SU-DHL-6 (cell line): ENCODE results near the gene TMC4.

Source experiments
- H2AFZ ChIP-seq: fragments of 200-600 bp; sonication (generic); 2 replicates; pipeline ENCODE4 v1.6.1; 2014; ENCODE audit warnings: low read depth, mild to moderate bottlenecking, moderate library complexity, mixed read lengths, antibody characterized with exemption, low read length; ENCODE audit not compliant: severe bottlenecking
- H3F3A ChIP-seq: fragments of 200-600 bp; shearing (Covaris generic); 2 replicates; pipeline ENCODE4 v1.6.0; 2016; ENCODE audit warnings: antibody characterized with exemption, mild to moderate bottlenecking; ENCODE audit not compliant: insufficient read depth
- H3K27ac ChIP-seq: fragments of 200-600 bp; sonication (generic); 2 replicates; pipeline ENCODE4 v1.5.1; 2016; ENCODE audit warnings: low read depth, mild to moderate bottlenecking, low read length, moderate library complexity, mixed read lengths
- H3K27me3 ChIP-seq: fragments of 200-600 bp; sonication (generic), shearing (Covaris generic); 2 replicates; pipeline ENCODE4 v1.6.0; 2014; ENCODE audit warnings: mild to moderate bottlenecking, low read length
- H3K36me3 ChIP-seq: fragments of 200-600 bp; sonication (generic); 2 replicates; pipeline ENCODE4 v1.6.1; 2014; ENCODE audit warnings: mild to moderate bottlenecking, low read length, mixed read lengths
- H3K4me2 ChIP-seq: fragments of 300-600, 200-600 bp; shearing (Covaris generic), sonication (generic); 2 replicates; pipeline ENCODE4 v1.6.0; 2014; ENCODE audit warnings: low read length, low read depth, mild to moderate bottlenecking; ENCODE audit not compliant: poor library complexity, severe bottlenecking
- H3K4me3 ChIP-seq: fragments of 200-600 bp; sonication (generic); 2 replicates; pipeline ENCODE4 v1.5.1; 2014; ENCODE audit warnings: antibody characterized with exemption, low read length, mild to moderate bottlenecking, mixed read lengths; ENCODE audit not compliant: insufficient read depth, poor library complexity, severe bottlenecking
- H3K79me2 ChIP-seq: fragments of 200-600 bp; sonication (generic); 2 replicates; pipeline ENCODE4 v1.6.1; 2014; ENCODE audit warnings: mild to moderate bottlenecking, low read length, moderate library complexity; ENCODE audit not compliant: insufficient read depth
- H3K9ac ChIP-seq: fragments of 200-600 bp; sonication (generic); 2 replicates; pipeline ENCODE4 v1.7.0; 2014; ENCODE audit warnings: mild to moderate bottlenecking, low read length
- H3K9me2 ChIP-seq: fragments of 200-600 bp; sonication (generic); replicated peaks from 2 replicates; pipeline ENCODE4 v1.6.1; 2014; ENCODE audit warnings: low read length; ENCODE audit not compliant: insufficient read depth
- H3K9me3 ChIP-seq: fragments of 200-600 bp; sonication (generic); 2 replicates; pipeline ENCODE4 v1.6.1; 2014; ENCODE audit warnings: low read length, mixed read lengths; ENCODE audit not compliant: insufficient read depth
- H4K20me1 ChIP-seq: fragments of 200-600 bp; sonication (generic); 2 replicates; pipeline ENCODE4 v1.6.1; 2014; ENCODE audit warnings: low read depth, mild to moderate bottlenecking, antibody characterized with exemption, low read length, moderate library complexity, mixed read lengths
- EZH2phosphoT487 ChIP-seq: fragments of 200-600 bp; sonication (generic), shearing (Covaris generic); conservative IDR thresholded peaks from 2 replicates; pipeline ENCODE4 v1.6.1; 2018; ENCODE audit warnings: mild to moderate bottlenecking, antibody characterized with exemption, low read length, moderate library complexity, mixed read lengths
- TF ChIP-seq, protein P1 (sequence below): fragments of 200-600 bp; sonication (generic); IDR thresholded peaks from one replicate; pipeline ENCODE4 v1.5.1; 2017; ENCODE audit warnings: antibody characterized with exemption, mild to moderate bottlenecking, low read length, moderate library complexity; ENCODE audit not compliant: insufficient read depth, poor library complexity, severe bottlenecking

Gene TMC4

DNA sequence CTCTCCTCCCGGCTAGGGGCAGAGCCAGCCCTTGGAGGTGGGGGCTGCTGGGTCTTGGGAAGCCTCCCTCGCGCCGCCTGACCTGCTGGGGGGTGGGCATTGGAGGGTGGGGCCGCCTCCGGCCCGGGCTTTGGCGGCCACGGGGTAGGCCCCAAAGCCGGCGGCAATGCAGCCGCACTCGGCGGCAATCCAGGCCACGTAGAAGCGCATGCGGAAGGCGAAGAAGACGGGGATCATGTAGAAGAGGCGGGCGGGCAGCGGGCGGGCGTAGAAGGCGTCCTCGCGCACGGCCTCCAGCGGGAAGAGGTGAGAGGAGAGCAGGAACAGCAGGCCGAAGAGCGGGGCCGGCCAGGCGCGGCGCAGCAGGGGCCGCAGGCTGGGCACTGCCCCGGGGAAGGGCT is 7.7 kb upstream of the TMC4 start:
- no peak overlapping the region for H3K4me3 ChIP-seq
- H3K36me3 ChIP-seq: no peaks in the 10 kb centered on the region
- H3K27ac ChIP-seq: no peak overlapping the region
- no peaks in the 10 kb centered on the region for H3K9me2 ChIP-seq
- H3K4me2 ChIP-seq: no peak overlapping the region
- H2AFZ ChIP-seq: no peak overlapping the region
- 0 out of 2 replicates have a peak, but pooled peaks cover 5% of the 10 kb centered on the region for H3F3A ChIP-seq
- no peaks in the 10 kb centered on the region for H4K20me1 ChIP-seq
- H3K9ac ChIP-seq: no peak overlapping the region
- no peaks in the 10 kb centered on the region for H3K9me3 ChIP-seq
- TF ChIP-seq, protein P1, sequence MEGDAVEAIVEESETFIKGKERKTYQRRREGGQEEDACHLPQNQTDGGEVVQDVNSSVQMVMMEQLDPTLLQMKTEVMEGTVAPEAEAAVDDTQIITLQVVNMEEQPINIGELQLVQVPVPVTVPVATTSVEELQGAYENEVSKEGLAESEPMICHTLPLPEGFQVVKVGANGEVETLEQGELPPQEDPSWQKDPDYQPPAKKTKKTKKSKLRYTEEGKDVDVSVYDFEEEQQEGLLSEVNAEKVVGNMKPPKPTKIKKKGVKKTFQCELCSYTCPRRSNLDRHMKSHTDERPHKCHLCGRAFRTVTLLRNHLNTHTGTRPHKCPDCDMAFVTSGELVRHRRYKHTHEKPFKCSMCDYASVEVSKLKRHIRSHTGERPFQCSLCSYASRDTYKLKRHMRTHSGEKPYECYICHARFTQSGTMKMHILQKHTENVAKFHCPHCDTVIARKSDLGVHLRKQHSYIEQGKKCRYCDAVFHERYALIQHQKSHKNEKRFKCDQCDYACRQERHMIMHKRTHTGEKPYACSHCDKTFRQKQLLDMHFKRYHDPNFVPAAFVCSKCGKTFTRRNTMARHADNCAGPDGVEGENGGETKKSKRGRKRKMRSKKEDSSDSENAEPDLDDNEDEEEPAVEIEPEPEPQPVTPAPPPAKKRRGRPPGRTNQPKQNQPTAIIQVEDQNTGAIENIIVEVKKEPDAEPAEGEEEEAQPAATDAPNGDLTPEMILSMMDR: no peak
- TF ChIP-seq EZH2phosphoT487: no peak
- no peaks in the 10 kb centered on the region for H3K79me2 ChIP-seq
- H3K27me3 ChIP-seq: no peaks in the 10 kb centered on the region

DNA sequence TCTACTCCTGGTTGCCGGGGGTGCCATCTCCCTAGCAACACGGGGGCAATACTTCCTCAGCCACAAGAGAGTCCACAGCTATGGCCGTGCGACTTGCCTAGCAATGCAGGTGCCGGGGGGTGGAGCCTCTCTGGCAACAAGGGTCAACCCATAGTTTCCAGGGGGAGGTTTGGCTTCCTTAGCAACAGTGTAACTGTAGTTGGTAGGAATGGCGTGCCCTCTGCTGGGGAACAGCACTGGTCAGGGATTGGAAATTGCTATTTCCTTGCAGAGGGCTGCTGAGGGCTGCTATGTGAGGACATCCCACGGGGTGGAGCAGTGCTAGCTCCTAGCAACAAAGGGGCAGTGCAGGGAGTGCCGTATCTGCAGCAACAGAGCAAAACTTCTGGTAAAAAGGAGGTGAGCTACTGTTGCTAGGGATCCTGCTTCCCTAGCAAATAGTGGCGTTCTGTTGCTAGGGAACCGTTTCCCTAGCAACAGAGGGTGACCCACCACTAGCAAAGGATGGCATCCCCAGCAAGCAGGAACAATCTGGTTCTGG is 7.0 kb upstream of the TMC4 start:
- Histone ChIP-seq H2AFZ (no peak overlapping the region), H3K27me3 (no peaks in the 10 kb centered on the region), H3K9me3 (no peaks in the 10 kb centered on the region), H3K79me2 (no peaks in the 10 kb centered on the region), H3K4me2 (no peak overlapping the region), H3F3A (0 out of 2 replicates have a peak, but pooled peaks cover 5% of the 10 kb centered on the region), H3K9ac (no peak overlapping the region), H3K27ac (no peak overlapping the region), H3K4me3 (no peak overlapping the region), H3K36me3 (no peaks in the 10 kb centered on the region), H4K20me1 (no peaks in the 10 kb centered on the region), H3K9me2 (no peaks in the 10 kb centered on the region)
- TF ChIP-seq EZH2phosphoT487: no peak
- TF ChIP-seq, protein P1: no peak

DNA sequence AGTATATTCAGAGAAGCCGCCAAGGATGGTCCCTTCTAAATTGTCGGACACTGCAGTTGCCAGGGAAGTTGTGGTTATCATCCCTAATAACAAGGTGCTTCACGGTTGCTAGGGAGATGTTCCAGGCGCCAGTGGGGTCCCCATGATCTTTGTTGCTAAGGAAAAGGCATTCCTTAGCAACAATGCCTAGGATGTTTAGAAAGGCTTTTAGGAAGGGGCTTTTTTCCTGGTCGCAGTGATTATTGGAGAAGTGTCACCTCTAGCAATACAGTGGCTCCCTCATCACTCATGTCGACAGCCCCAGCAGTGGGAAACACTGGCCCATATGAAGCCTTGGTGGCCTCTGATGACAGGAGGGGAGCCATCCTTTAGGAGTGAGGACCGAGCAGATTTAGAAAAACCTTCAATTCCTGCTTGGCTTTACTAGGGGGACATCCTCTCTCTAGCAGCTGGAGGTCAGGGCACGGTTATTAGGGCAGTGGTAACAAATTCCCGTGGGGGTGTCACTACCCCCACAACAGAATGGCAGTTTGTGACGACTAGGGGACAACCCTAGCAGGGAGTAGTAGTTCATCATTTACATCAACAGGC is 6.4 kb upstream of the TMC4 start:
- no peaks in the 10 kb centered on the region for H3K27me3 ChIP-seq
- no peak overlapping the region for H3K4me3 ChIP-seq
- H3K27ac ChIP-seq: no peak overlapping the region
- H4K20me1 ChIP-seq: no peaks in the 10 kb centered on the region
- no peaks in the 10 kb centered on the region for H3K9me2 ChIP-seq
- no peak overlapping the region for H3K4me2 ChIP-seq
- TF ChIP-seq EZH2phosphoT487: no peak
- TF ChIP-seq, protein P1: no peak
- no peaks in the 10 kb centered on the region for H3K36me3 ChIP-seq
- no peaks in the 10 kb centered on the region for H3K79me2 ChIP-seq
- 0 out of 2 replicates have a peak, but pooled peaks cover 5% of the 10 kb centered on the region for H3F3A ChIP-seq
- no peak overlapping the region for H3K9ac ChIP-seq
- H2AFZ ChIP-seq: no peak overlapping the region
- H3K9me3 ChIP-seq: no peaks in the 10 kb centered on the region
